OCI-LY7 (cell line): ENCODE measurements around the gene CLEC16A. TPM values are rescaled to one million over a fixed set of nuclear protein-coding genes. Genes with fewer than 3 reads are reported as not detected.

ENCODE experiments used
- BruUV-seq: library from RNA; stranded (reverse); fragments of 400-500 nt; replicated peaks from 2 replicates; lab custom pipeline; 2021; lab: Mats Ljungman, UMichigan
- CTCF ChIA-PET: fragments of 300-600 bp; sonication (Branson Sonifier 250); formaldehyde crosslinking; loops from one replicate; lab custom pipeline; 2022; ENCODE audit warnings: antibody characterized with exemption; ENCODE audit not compliant: unreplicated experiment; lab: Charles Lee
- POLR2A ChIA-PET: fragments of 300-600 bp; sonication (Branson Sonifier 250); formaldehyde crosslinking; loops from one replicate; lab custom pipeline; 2022; ENCODE audit warnings: antibody characterized with exemption; lab: Charles Lee
- DNase-seq: peaks from one replicate; pipeline ENCODE4 v3.0.0-alpha.2; 2015; ENCODE audit warnings: low spot score
- H2AFZ ChIP-seq: fragments of 200-600 bp; sonication (generic), shearing (Covaris generic); 2 replicates; pipeline ENCODE4 v1.6.1; 2014; ENCODE audit warnings: mild to moderate bottlenecking, antibody characterized with exemption, low read length, moderate library complexity
- H3K27ac ChIP-seq: fragments of 200-600 bp; sonication (generic); 2 replicates; pipeline ENCODE4 v1.5.1; 2014; ENCODE audit warnings: mixed run types, low read depth, mild to moderate bottlenecking, moderate library complexity, low read length, inconsistent platforms; ENCODE audit not compliant: poor library complexity, severe bottlenecking
- H3K36me3 ChIP-seq: fragments of 200-600 bp; sonication (generic); 2 replicates; pipeline ENCODE4 v1.6.1; 2014; ENCODE audit warnings: mild to moderate bottlenecking, antibody characterized with exemption, low read length, moderate library complexity, mixed read lengths; ENCODE audit not compliant: insufficient read depth
- H3K4me1 ChIP-seq: fragments of 200-600 bp; sonication (generic); 2 replicates; pipeline ENCODE4 v1.5.1; 2014; ENCODE audit warnings: mild to moderate bottlenecking, low read length; ENCODE audit not compliant: insufficient read depth, poor library complexity, severe bottlenecking
- H3K4me2 ChIP-seq: fragments of 200-600 bp; sonication (generic); 2 replicates; pipeline ENCODE4 v1.6.1; 2014; ENCODE audit warnings: mild to moderate bottlenecking, low read length
- H3K4me3 ChIP-seq: fragments of 200-600 bp; sonication (generic); 2 replicates; pipeline ENCODE4 v1.5.1; 2014; ENCODE audit warnings: mild to moderate bottlenecking, low read depth, low read length; ENCODE audit not compliant: poor library complexity, severe bottlenecking
- H3K79me2 ChIP-seq: fragments of 200-600 bp; sonication (generic); 2 replicates; pipeline ENCODE4 v1.6.1; 2016; ENCODE audit warnings: low read depth, mild to moderate bottlenecking, low read length, moderate library complexity, mixed read lengths; ENCODE audit not compliant: insufficient read depth
- H3K9me2 ChIP-seq: fragments of 200-600 bp; sonication (generic); 2 replicates; pipeline ENCODE4 v1.6.1; 2016; ENCODE audit warnings: mild to moderate bottlenecking, low read length, mixed read lengths; ENCODE audit not compliant: insufficient read depth
- H3K9me3 ChIP-seq: fragments of 200-600 bp; sonication (generic); 2 replicates; pipeline ENCODE4 v1.6.1; 2014; ENCODE audit warnings: mild to moderate bottlenecking, mixed run types, low read length, mixed read lengths
- H4K20me1 ChIP-seq: fragments of 200-600 bp; sonication (generic); 2 replicates; pipeline ENCODE4 v1.6.1; 2014; ENCODE audit warnings: mild to moderate bottlenecking, antibody characterized with exemption, low read length, moderate library complexity, mixed read lengths; ENCODE audit not compliant: insufficient read depth
- CTCF ChIP-seq: fragments of 200-600 bp; sonication (generic); conservative IDR thresholded peaks from 2 replicates; pipeline ENCODE4 v1.5.1; 2014; ENCODE audit warnings: mild to moderate bottlenecking, antibody characterized with exemption, low read length, moderate library complexity, mixed read lengths
- EZH2phosphoT487 ChIP-seq: fragments of 200-600 bp; sonication (generic); IDR thresholded peaks from 2 replicates; pipeline ENCODE4 v1.6.1; 2018; ENCODE audit warnings: low read depth, borderline replicate concordance, mild to moderate bottlenecking, mixed run types, antibody characterized with exemption, low read length, moderate library complexity, mixed read lengths
- intact Hi-C: fragments of 100-400 bp; cut with micrococcal nuclease; formaldehyde crosslinking; loops from one replicate; pipeline ENCODE4 v1.10.0; 2022; ENCODE audit not compliant: unreplicated experiment
- total RNA-seq, 2 experiments: library from RNA; depleted of rRNA in 1 of 2; stranded (reverse); fragments of >200 nt in 1 of 2; shearing (Covaris generic) in 1 of 2; gene quantifications; 2 replicates each; pipeline ENCODE4 v1.2.3, GENCODE V29; 2014 to 2022

CLEC16A gene
- total RNA-seq, 2 experiments from 2014 or later: 26.2 to 50.9 TPM

- H4K20me1 ChIP-seq: no peaks in the 10 kb centered on the region
- ChIA-PET POLR2A (no interaction called here), CTCF (no interaction called here)
- TF ChIP-seq EZH2phosphoT487 (no peak), CTCF (no peak)
- H3K79me2 ChIP-seq: no peaks in the 10 kb centered on the region
- no peak for DNase-seq
- intact Hi-C loops: no loop called here
- BruUV-seq: no TSS peak
- H3K4me3 ChIP-seq: no peak overlapping the region
- H3K9me2 ChIP-seq: no peaks in the 10 kb centered on the region
- peaks cover 16% of the 10 kb centered on the region; the same call in 1 of the 2 replicates for H3K36me3 ChIP-seq
- no peaks in the 10 kb centered on the region for H3K4me1 ChIP-seq
- H3K27ac ChIP-seq: no peak overlapping the region
- H3K9me3 ChIP-seq: no peaks in the 10 kb centered on the region
- H3K4me2 ChIP-seq: no peak overlapping the region
- no peak overlapping the region for H2AFZ ChIP-seq
Measured at GRCh38 chr16:11164482-11165270, 220.3 kb downstream of the CLEC16A start.

- no peaks in the 10 kb centered on the region for H3K4me1 ChIP-seq
- no peak for DNase-seq
- no peak overlapping the region for H2AFZ ChIP-seq
- no peak overlapping the region for H3K4me3 ChIP-seq
- TF ChIP-seq CTCF: no peak
- TF ChIP-seq EZH2phosphoT487: no peak
- intact Hi-C loops: no loop called here
- no peak overlapping the region for H3K27ac ChIP-seq
- no peaks in the 10 kb centered on the region for H3K79me2 ChIP-seq
- H4K20me1 ChIP-seq: no peaks in the 10 kb centered on the region
- H3K4me2 ChIP-seq: no peak overlapping the region
- ChIA-PET CTCF (no interaction called here), POLR2A (no interaction called here)
- no TSS peak for BruUV-seq
- H3K36me3 ChIP-seq: peaks cover 16% of the 10 kb centered on the region; the same call in 1 of the 2 replicates
- no peaks in the 10 kb centered on the region for H3K9me3 ChIP-seq
- H3K9me2 ChIP-seq: no peaks in the 10 kb centered on the region
Measured at GRCh38 chr16:11165349-11165748, 221.0 kb downstream of the CLEC16A start.
